Measurements from ENCODE around the gene SUSD5.

DNA sequence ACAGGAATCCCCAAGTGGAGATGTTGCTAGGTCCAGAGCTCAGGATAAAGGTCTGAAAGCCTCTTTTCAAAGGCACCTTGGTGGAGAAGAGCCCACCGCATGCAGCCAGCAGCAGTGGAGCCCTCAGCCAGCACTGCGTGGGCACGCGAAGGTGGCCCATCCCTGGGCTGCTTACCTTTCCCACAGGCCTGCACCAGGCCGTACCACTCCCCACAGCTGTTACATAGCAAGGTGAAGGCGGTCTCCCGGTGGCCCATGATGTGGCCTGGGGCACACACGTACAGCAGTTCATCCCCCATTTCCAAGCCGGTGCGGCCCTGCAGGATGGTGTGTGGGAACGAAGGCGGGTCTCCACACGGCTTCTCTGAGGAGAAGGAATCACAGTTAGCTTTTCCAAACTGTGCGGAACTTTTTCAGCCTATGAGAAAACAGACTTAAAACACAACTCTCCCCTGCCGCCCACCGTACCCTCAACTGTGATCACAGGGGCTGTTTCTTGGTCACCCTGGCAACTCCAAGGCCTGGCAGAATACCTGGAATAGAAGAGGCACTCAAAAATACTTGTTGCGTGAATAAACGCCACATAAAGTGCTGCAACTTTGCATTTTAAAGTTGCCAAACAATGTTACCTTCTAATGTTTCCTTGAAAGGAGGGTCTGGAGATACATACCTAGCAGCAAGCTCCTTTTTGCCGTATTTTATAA lies 43.7 kb downstream of the SUSD5 start:
- TF ChIP-seq POLR2AphosphoS5 (IDR thresholded peaks at IDR 0.05; ENCODE audit: low read depth, low read length) (no peak), SIN3A (IDR thresholded peaks at IDR 0.05; ENCODE audit: borderline replicate concordance, insufficient read depth, low read depth, low read length) (no peak)
- TF ChIP-seq, protein P1, sequence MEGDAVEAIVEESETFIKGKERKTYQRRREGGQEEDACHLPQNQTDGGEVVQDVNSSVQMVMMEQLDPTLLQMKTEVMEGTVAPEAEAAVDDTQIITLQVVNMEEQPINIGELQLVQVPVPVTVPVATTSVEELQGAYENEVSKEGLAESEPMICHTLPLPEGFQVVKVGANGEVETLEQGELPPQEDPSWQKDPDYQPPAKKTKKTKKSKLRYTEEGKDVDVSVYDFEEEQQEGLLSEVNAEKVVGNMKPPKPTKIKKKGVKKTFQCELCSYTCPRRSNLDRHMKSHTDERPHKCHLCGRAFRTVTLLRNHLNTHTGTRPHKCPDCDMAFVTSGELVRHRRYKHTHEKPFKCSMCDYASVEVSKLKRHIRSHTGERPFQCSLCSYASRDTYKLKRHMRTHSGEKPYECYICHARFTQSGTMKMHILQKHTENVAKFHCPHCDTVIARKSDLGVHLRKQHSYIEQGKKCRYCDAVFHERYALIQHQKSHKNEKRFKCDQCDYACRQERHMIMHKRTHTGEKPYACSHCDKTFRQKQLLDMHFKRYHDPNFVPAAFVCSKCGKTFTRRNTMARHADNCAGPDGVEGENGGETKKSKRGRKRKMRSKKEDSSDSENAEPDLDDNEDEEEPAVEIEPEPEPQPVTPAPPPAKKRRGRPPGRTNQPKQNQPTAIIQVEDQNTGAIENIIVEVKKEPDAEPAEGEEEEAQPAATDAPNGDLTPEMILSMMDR (IDR thresholded peaks at IDR 0.05): no peak
- TF ChIP-seq, protein P2, sequence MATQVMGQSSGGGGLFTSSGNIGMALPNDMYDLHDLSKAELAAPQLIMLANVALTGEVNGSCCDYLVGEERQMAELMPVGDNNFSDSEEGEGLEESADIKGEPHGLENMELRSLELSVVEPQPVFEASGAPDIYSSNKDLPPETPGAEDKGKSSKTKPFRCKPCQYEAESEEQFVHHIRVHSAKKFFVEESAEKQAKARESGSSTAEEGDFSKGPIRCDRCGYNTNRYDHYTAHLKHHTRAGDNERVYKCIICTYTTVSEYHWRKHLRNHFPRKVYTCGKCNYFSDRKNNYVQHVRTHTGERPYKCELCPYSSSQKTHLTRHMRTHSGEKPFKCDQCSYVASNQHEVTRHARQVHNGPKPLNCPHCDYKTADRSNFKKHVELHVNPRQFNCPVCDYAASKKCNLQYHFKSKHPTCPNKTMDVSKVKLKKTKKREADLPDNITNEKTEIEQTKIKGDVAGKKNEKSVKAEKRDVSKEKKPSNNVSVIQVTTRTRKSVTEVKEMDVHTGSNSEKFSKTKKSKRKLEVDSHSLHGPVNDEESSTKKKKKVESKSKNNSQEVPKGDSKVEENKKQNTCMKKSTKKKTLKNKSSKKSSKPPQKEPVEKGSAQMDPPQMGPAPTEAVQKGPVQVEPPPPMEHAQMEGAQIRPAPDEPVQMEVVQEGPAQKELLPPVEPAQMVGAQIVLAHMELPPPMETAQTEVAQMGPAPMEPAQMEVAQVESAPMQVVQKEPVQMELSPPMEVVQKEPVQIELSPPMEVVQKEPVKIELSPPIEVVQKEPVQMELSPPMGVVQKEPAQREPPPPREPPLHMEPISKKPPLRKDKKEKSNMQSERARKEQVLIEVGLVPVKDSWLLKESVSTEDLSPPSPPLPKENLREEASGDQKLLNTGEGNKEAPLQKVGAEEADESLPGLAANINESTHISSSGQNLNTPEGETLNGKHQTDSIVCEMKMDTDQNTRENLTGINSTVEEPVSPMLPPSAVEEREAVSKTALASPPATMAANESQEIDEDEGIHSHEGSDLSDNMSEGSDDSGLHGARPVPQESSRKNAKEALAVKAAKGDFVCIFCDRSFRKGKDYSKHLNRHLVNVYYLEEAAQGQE (IDR thresholded peaks at IDR 0.05; ENCODE audit: insufficient read depth in 1 of 2, low read depth in 2 of 2, low read length in 1 of 2): no peak
